GM19452 (cell line): Measurements from ENCODE around the gene CAMSAP1.
"Not testable (repeated sequence)": the region's sequence is repeated elsewhere in the genome, so short reads cannot be mapped to it uniquely, and the experiment has no call there.

Experiments used
- ATAC-seq: cut with Tn5 transposase; IDR thresholded peaks from one replicate; pipeline ENCODE4 v1.9.1; 2021; ENCODE audit not compliant: unreplicated experiment

The CAMSAP1 gene

DNA sequence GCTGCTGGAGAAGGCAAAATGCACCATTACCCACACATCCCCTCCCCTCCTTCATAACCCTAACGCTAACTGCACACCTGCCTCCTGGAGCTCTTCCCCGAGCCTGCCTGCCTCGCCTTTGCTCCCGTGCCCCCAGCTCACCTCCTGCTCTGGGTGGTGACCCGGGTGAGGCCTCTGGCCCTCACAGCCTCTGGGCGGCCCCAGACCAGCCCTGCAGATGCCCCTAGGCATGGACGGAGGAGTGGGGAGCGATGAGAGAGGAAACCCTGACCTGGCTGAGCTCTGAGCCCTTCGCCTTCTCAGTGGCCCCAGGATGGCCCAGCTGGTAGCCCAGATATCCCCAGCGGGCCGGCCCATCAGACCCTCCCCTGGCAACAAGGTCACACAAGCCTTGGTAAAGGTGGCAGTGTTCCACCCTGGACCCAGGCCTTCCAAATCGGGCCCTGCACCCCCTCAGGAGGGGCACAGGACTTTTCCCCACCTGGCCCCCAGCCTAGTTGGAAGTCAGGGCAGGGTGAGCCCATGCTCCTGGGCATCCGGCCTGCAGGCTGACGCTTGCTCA is 14.5 kb upstream of the CAMSAP1 start:
- ATAC-seq, result no peak

DNA sequence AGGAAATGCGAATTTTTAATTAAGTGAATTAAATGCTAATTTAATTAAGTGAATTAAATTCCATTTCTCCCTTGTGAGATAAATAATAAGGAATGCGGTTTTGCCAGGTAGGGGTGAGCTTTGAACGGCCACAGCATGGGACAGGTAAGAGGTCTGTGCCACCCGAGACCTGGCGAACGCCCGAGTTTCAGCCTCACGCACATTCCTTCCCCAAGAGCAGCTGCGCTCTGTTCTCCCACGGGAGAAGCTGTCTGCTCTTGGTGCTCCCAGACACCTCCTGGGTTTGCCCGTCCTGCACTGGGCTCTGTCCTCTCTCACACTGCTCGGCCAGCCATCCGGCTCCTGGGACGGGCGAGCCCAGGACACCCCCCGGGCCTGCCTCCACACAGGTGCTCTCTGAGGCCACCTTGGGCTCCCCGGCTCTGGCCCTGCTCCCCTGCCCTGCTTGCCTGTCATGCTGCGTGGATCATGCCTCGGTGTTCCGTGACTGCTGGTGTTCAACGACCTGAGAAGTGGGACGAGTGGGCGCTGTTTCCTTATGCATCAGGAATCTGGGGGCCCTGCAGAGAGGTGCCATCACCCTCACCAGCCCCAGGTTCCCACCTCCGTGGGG is 13.7 kb upstream of the CAMSAP1 start:
- ATAC-seq, result no peak

DNA sequence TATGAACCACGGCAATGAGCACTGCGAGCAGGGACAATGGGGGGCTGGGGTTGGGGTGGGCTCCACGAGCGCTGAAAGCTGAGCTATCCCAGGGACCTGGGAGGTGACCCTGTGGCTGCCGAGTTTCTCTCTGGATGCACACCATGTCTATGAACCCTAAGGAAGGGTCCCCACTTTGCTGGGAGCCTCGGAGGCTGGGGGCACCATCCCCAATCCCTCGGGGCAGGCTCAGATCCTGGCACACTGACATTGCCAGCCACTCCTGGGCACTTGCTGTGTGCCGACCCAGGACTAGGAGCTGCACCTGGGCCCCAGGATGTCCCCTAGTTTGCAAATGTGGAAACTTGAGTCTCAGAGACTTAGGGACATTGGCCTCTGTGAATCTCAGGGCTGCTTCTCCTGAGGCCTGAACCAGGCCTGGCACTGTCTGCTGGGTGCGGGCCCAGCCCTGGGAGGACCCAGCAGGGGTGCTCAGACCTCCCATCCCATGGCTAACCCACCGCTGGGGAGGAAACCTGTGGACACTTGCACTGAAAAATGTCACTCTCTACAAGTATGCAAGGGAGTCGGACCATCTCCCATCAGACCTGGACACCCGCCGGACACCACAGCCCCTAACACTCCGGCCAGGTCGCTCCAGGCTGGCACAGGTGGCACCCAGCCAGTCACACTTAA is 13.0 kb upstream of the CAMSAP1 start:
- ATAC-seq, result no peak

- ATAC-seq, result no peak
Observed at GRCh38 chr9:135919318-135919890, 12.1 kb upstream of the CAMSAP1 start.

GRCh38 chr9:135916227-135916626 is 8.9 kb upstream of the CAMSAP1 start:
- ATAC-seq, result not testable (repeated sequence)

DNA sequence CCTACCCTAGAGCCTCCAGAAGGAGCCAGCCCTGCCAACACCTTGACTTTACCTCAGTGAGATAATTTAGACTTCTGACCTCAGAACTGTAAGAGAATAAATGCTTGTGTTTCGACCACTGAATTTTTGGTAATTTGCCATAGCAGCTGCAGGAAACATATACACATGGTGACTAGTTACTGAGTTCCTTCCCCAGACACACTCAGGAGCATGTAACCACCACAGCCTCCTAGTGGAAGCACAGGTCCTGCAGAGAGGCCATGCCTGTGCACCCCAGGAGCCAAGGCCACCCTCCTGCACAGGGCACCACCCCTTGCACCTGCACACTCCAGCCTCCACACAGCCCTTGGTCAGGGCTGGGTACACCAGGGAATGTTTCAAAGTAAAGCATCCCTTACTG is 7.6 kb upstream of the CAMSAP1 start:
- no peak for ATAC-seq

- not testable (repeated sequence) for ATAC-seq
Observed at GRCh38 chr9:135911233-135911632, 3.9 kb upstream of the CAMSAP1 start.

GRCh38 chr9:135910757-135911156 is 3.4 kb upstream of the CAMSAP1 start:
- no peak for ATAC-seq

DNA sequence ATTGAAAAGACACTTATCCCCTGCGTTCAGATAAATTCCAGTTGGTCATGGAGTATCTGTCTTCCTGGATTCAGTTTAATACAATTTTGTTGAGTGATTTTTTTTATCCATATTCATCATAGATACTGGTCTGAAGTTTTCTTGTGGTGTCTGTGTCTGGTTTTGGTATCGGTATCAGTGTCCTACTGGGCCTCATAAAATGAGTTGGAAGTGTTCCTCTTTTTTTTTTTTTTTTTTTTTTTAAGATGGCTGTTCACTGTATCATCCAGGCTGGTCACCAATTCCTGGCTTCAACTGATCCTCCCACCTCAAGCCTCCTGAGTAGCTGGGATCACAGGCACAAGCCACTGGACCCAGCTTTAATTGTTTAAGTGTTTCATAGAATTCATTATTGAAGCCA is 2.9 kb upstream of the CAMSAP1 start:
- ATAC-seq, result no peak

- no peak for ATAC-seq
Observed at GRCh38 chr9:135909371-135909770, 2.0 kb upstream of the CAMSAP1 start.

GRCh38 chr9:135908754-135909204 is 1.4 kb upstream of the CAMSAP1 start:
- ATAC-seq, result no peak

- ATAC-seq, result peak; percentile 2
Observed at GRCh38 chr9:135908093-135908753, 877 bp upstream of the CAMSAP1 start.

- ATAC-seq, result peak; percentile 12
Observed at GRCh38 chr9:135907006-135907430, 328 bp downstream of the CAMSAP1 start.

DNA sequence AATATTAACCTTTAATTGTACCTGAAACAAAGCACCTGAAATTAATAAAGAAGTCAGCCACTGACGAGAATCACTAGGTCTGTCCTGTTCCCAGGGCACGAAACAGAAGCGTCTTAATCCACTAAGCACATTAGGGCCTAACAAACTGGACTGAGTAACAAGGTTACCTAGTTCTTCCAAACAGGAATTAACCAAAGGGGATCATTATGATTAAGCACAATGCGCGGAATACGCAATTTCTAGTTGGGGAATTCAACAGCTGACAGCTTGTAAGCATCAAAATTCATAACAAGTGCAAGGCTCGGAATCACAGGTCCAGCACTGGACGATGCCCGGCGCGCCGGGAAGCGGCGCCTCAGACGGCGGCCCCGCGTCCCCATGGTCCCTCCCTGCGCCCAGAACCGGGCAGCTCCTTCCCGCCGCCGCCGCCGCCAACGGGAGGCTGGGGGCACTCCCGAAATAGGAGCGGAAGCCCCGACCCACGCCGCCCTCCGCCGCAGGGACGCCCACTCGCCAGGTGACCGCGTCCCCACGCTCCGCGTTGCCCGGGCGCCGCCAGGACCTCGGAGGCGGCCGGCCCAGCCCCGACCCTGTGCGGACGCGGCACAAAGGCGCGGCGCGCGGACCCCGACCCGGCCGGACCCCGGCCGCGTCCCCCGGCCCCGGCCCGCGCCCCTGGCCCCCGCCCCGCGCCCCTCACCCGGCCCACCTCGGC is 898 bp downstream of the CAMSAP1 start:
- ATAC-seq, result peak; percentile 3

- no peak for ATAC-seq
Observed at GRCh38 chr9:135905380-135906258, 1.7 kb downstream of the CAMSAP1 start.

DNA sequence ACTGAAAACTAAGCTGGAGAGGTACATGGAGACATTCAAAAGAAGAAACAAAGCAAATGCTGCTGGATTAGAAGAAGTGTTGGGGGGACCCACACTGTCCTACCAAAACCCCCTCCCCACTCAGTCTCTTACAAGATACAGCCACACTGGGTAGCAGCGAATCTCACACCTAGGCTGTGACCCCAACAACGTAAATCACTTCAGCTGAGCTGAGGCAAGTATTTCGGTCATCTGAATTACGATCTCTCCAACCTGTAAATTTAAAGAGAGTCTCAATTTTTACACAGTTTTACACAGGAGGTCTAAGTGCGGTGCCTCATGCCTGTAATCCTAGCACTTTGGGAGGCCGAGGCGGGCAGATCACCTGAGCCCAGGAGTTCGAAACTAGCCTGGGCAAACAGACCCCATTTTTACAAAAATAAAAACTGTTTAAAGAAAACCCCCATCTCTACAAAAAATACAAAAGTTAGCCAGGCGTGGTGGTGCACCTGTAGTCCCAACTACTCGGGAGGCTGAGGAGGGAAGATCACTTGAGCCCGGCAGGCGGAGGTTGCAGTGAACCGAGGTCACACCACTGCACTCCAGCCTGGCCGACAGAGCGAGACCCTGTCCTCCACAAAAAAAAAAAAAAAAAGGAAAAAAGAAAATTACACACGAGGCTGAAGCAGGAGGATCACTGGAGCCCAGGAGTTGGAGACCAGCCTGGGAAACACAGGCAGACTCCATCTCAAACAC is 3.4 kb downstream of the CAMSAP1 start:
- ATAC-seq, result no peak

DNA sequence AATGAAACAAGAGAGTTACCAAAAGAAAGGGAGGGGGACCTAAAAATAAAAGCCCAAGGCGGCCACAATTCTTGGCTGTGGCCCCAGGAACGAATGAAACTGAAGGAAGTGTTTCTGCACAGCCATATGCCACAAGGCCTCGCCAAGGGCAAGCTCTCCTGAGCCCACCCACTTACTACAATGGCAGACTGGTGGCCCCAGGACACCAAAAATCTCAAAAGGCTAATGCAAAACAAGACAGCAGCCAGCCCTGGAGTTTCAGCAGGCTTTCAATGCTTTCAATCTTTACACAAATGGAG is 4.0 kb downstream of the CAMSAP1 start:
- no peak for ATAC-seq

DNA sequence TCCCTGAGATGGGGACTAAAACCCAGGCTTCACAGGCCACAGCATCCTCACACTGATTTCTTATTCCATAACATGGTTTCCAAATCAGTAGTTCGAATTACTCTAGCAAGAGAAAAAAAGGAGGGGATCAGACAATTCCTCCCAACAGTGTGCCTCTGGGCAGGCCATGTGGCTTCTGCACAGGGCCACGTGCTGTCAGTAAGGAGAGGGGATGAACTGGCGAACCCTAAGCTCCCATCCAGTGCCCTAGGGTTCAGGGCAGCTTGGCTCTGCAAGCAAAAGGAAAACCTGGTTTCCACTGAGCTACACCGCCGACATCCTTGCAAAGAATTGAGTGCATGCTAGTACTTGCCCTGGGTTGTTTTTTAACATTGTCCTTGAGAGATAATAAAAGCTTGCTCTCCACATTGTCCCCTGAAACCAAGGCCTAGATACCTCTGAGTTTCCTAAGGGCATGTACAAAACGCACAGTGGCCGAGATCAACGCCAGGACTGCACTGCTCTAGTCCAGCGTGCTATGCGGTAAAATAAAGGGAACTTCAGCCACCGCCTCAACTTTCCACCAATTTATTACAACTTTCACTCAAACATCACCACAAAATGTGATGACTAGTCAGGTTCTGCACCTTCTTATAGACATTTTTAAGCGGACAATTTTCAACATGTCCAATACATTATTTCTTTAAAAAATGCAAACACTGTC is 4.5 kb downstream of the CAMSAP1 start:
- ATAC-seq, result no peak

GRCh38 chr9:135901826-135902225 is 5.5 kb downstream of the CAMSAP1 start:
- no peak for ATAC-seq
